Effector memory CD4-positive, alpha-beta T cell (primary cell): ENCODE data around the gene NAV2.

Experiments used
- DNase-seq, 3 donors: peaks; one replicate each; pipeline ENCODE4 v3.0.0-alpha.2; 2020
- H3K27ac ChIP-seq: 2 replicates; pipeline ENCODE4 v1.7.0; 2013; ENCODE audit warnings: mild to moderate bottlenecking, low read length, moderate library complexity; ENCODE audit not compliant: insufficient read depth, poor library complexity, severe bottlenecking
- H3K27me3 ChIP-seq: replicated peaks from 2 replicates; pipeline ENCODE4 v1.7.0; 2013; ENCODE audit warnings: mild to moderate bottlenecking, low read length; ENCODE audit not compliant: insufficient read depth, control insufficient read depth, poor library complexity, severe bottlenecking
- H3K36me3 ChIP-seq: 2 replicates; pipeline ENCODE4 v1.7.0; 2013; ENCODE audit warnings: mild to moderate bottlenecking, low read length, moderate library complexity; ENCODE audit not compliant: control insufficient read depth, insufficient read depth
- H3K4me1 ChIP-seq: 2 replicates; pipeline ENCODE4 v1.7.0; 2013; ENCODE audit warnings: low read length, mild to moderate bottlenecking; ENCODE audit not compliant: control insufficient read depth, insufficient read depth, poor library complexity, severe bottlenecking
- H3K4me3 ChIP-seq: 2 replicates; pipeline ENCODE4 v1.7.0; 2013; ENCODE audit warnings: low read length, low read depth, mild to moderate bottlenecking; ENCODE audit not compliant: insufficient read depth, poor library complexity, severe bottlenecking
- H3K9me3 ChIP-seq: 2 replicates; pipeline ENCODE4 v1.7.0; 2013; ENCODE audit warnings: mild to moderate bottlenecking, low read length, moderate library complexity; ENCODE audit not compliant: control insufficient read depth

The NAV2 gene

GRCh38 chr11:19967787-19968186, 255.2 kb downstream of the NAV2 start:
- Histone ChIP-seq H3K4me1 (no peaks in the 10 kb centered on the region), H3K9me3 (no peaks in the 10 kb centered on the region), H3K4me3 (no peak overlapping the region), H3K36me3 (no peaks in the 10 kb centered on the region), H3K27me3 (no peaks in the 10 kb centered on the region), H3K27ac (no peak overlapping the region)
- DNase-seq: no peak

GRCh38 chr11:19968860-19969259, 256.2 kb downstream of the NAV2 start:
- Histone ChIP-seq H3K27me3 (no peaks in the 10 kb centered on the region), H3K36me3 (no peaks in the 10 kb centered on the region), H3K4me1 (no peaks in the 10 kb centered on the region), H3K9me3 (no peaks in the 10 kb centered on the region), H3K4me3 (no peak overlapping the region), H3K27ac (no peak overlapping the region)
- no peak for DNase-seq

GRCh38 chr11:19970944-19971343, 258.3 kb downstream of the NAV2 start:
- H3K9me3 ChIP-seq: no peaks in the 10 kb centered on the region
- no peaks in the 10 kb centered on the region for H3K36me3 ChIP-seq
- H3K27ac ChIP-seq: no peak overlapping the region
- no peak overlapping the region for H3K4me3 ChIP-seq
- no peaks in the 10 kb centered on the region for H3K4me1 ChIP-seq
- no peak for DNase-seq
- no peaks in the 10 kb centered on the region for H3K27me3 ChIP-seq

GRCh38 chr11:19972091-19972490, 259.5 kb downstream of the NAV2 start:
- Histone ChIP-seq H3K36me3 (no peaks in the 10 kb centered on the region), H3K27me3 (no peaks in the 10 kb centered on the region), H3K4me3 (no peak overlapping the region), H3K4me1 (no peaks in the 10 kb centered on the region), H3K9me3 (no peaks in the 10 kb centered on the region), H3K27ac (no peak overlapping the region)
- DNase-seq: no peak

- no peak for DNase-seq
- no peak overlapping the region for H3K27ac ChIP-seq
- no peaks in the 10 kb centered on the region for H3K36me3 ChIP-seq
Measured at GRCh38 chr11:19972651-19973050, 260.0 kb downstream of the NAV2 start.

GRCh38 chr11:19973136-19973635, 260.5 kb downstream of the NAV2 start:
- Histone ChIP-seq H3K27me3 (no peaks in the 10 kb centered on the region), H3K36me3 (no peaks in the 10 kb centered on the region), H3K4me3 (no peak overlapping the region), H3K27ac (no peak overlapping the region), H3K9me3 (no peaks in the 10 kb centered on the region), H3K4me1 (no peaks in the 10 kb centered on the region)
- DNase-seq: no peak

More at GRCh38 chr11:19972651-19973050, 260.0 kb downstream of the NAV2 start:
- H3K9me3 ChIP-seq: no peaks in the 10 kb centered on the region
- no peak overlapping the region for H3K4me3 ChIP-seq
- no peaks in the 10 kb centered on the region for H3K4me1 ChIP-seq
- no peaks in the 10 kb centered on the region for H3K27me3 ChIP-seq

- no peaks in the 10 kb centered on the region for H3K4me1 ChIP-seq
- H3K36me3 ChIP-seq: no peaks in the 10 kb centered on the region
- no peak overlapping the region for H3K4me3 ChIP-seq
- H3K9me3 ChIP-seq: no peaks in the 10 kb centered on the region
- no peaks in the 10 kb centered on the region for H3K27me3 ChIP-seq
- no peak overlapping the region for H3K27ac ChIP-seq
- no peak for DNase-seq
Measured at GRCh38 chr11:19974886-19975285, 262.2 kb downstream of the NAV2 start.

- H3K27ac ChIP-seq: no peak overlapping the region
- no peak overlapping the region for H3K4me3 ChIP-seq
- H3K9me3 ChIP-seq: no peaks in the 10 kb centered on the region
- H3K27me3 ChIP-seq: no peaks in the 10 kb centered on the region
- no peak for DNase-seq
- no peaks in the 10 kb centered on the region for H3K36me3 ChIP-seq
- H3K4me1 ChIP-seq: no peaks in the 10 kb centered on the region
Measured at GRCh38 chr11:19975414-19975990, 262.9 kb downstream of the NAV2 start.

- no peak overlapping the region for H3K27ac ChIP-seq
- H3K9me3 ChIP-seq: no peaks in the 10 kb centered on the region
- no peaks in the 10 kb centered on the region for H3K36me3 ChIP-seq
- H3K4me3 ChIP-seq: no peak overlapping the region
- H3K4me1 ChIP-seq: no peaks in the 10 kb centered on the region
- no peak for DNase-seq
- no peaks in the 10 kb centered on the region for H3K27me3 ChIP-seq
Measured at GRCh38 chr11:19976281-19976941, 263.8 kb downstream of the NAV2 start.

GRCh38 chr11:19977941-19978340, 265.3 kb downstream of the NAV2 start:
- no peak overlapping the region for H3K27ac ChIP-seq
- no peaks in the 10 kb centered on the region for H3K4me1 ChIP-seq
- H3K27me3 ChIP-seq: no peaks in the 10 kb centered on the region
- no peaks in the 10 kb centered on the region for H3K36me3 ChIP-seq
- no peak overlapping the region for H3K4me3 ChIP-seq
- DNase-seq: no peak
- no peaks in the 10 kb centered on the region for H3K9me3 ChIP-seq
